GM18511 (cell line): ENCODE results near the gene HSPA1B.
"Not testable (repeated sequence)": the region's sequence is repeated elsewhere in the genome, so short reads cannot be mapped to it uniquely, and the experiment has no call there.

Experiments used
- ATAC-seq: cut with Tn5 transposase; IDR thresholded peaks from one replicate; pipeline ENCODE4 v1.9.1; 2021; ENCODE audit warnings: mild to moderate bottlenecking, moderate library complexity; ENCODE audit not compliant: unreplicated experiment

The HSPA1B gene

DNA sequence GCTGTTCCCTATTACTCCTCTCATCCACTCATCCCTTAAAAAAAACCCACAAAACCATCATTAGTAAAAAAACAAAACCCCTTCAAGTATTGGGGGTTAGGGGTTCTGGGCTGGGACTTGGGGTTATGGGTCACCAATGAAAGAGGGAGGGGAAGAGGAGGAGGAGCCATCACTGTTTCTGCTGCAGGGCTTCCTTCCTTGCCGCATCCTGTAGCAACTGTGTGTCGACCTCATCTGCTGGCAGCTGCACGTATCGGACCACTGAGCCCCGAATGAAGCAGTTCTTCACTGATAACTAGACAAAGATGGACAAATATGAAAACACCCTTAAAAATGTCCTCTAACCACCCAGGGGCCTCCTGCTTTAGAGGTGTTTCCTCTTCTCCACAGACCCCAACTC, 29.9 kb upstream of the HSPA1B start:
- ATAC-seq, result no peak

DNA sequence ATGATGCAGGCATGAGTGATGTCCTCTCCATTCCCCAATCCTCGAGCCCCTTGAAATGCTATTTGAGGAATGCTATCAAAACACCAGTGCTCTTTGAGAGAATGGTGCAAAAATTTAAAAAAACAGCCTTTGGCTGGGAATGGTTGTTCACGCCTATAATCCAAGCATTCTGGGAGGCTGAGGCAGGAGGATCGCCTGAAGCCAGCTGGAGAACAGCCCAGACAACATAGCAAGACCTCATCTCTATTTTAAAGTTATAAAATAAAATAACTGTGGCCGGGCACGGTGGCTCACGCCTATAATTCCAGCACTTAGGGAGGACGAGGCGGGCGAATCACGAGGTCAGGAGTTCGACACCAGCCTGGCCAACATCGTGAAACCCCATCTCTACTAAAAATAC, 27.8 kb upstream of the HSPA1B start:
- no peak for ATAC-seq

GRCh38 chr6:31801031-31801927, 26.3 kb upstream of the HSPA1B start:
- not testable (repeated sequence) for ATAC-seq

- ATAC-seq, result no peak
Observed at GRCh38 chr6:31805939-31806469, 21.5 kb upstream of the HSPA1B start.

DNA sequence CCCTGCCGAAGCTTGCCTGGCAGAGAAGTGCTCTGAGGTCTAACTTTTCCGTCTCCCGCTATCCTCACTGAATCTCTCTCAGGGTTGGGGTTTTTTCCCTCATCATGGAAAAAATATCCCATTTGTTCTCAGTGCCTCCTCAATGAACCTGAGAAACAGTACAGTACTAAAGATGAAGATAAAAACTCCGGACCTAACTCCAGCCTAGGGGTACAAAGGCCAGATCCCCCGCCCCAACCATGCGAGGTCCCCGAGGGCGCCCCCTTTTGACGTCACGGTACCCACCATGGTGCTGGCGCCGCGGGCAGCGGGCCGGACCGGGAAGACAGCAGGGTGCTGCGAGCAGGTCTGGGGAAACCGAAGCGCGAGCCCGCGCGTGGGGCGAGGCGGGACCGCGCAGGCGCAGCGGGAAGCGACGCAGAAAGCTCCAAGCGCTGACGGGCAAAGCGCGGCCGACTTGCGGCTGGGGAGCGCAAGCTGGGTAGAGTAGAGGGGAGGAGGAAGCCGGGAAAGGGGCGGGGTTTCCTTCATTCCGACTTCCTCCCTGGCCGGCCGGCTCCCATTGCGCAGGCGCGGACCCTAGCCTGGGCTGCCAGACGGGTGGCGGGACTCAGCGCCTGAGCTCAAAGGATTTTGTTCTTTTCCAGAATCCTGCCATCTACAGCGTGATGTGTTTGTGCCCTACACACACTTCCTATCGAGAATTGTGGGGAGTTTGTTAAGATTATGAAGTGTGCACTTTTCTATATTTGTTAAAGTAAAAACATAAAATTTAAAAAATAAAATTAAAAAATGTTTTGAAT, 20.9 kb upstream of the HSPA1B start, which contains the start of gene LSM2:
TSS of gene LSM2 (minus strand) at position 497 of the 803 bp plus-strand sequence. CDS start at position 288, 209 bp downstream.
- peak; percentile 93 for ATAC-seq

GRCh38 chr6:31808599-31808998, 18.9 kb upstream of the HSPA1B start:
- ATAC-seq, result not testable (repeated sequence)

- ATAC-seq, result no peak
Observed at GRCh38 chr6:31811645-31812044, 15.9 kb upstream of the HSPA1B start.

DNA sequence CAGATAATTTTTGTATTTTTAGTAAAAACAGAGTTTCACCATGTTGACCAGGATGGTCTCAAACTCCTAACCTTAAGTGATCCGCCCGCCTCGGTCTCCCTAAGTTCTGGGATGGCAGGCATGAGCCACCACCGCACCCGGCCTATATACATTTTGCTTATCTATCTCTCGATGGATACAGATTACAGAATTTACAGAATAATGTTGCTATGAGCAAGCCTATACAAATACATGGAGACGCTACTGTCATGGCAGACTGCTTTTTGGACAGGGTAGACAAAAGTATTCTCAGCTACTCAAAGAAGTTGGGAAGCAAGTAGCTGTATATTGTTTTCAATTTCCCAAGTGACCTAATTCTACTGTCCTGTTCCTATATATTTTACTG, 14.1 kb upstream of the HSPA1B start:
- ATAC-seq, result no peak

DNA sequence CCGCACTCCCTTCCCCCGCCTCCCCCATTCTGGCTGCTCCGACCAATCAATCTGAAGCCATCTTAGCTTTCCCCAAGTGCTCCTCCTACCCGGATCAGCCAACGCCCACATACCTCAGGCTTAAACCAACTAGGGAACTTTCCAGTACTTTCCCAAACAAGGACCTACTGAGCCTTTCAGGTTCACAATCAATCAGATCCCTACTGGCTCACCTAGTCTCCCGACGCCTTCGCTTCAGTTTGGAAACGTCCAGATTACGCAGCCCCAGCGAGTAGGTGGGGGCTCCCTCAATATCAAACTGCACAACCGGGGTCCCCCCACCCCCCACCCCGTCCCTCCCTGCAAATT, 12.9 kb upstream of the HSPA1B start:
- ATAC-seq, result no peak

GRCh38 chr6:31815025-31815838, 12.3 kb upstream of the HSPA1B start, which contains the start of the genes HSPA1A and HSPA1L:
Gene HSPA1A (plus strand): TSS chr6:31815543. CDS start chr6:31815757, 214 bp downstream.
Gene HSPA1L (minus strand): TSS chr6:31815283. CDS start chr6:31811972, 3,311 bp downstream.
- peak; percentile 51 for ATAC-seq

GRCh38 chr6:31817133-31817928, 10.2 kb upstream of the HSPA1B start:
- not testable (repeated sequence) for ATAC-seq

DNA sequence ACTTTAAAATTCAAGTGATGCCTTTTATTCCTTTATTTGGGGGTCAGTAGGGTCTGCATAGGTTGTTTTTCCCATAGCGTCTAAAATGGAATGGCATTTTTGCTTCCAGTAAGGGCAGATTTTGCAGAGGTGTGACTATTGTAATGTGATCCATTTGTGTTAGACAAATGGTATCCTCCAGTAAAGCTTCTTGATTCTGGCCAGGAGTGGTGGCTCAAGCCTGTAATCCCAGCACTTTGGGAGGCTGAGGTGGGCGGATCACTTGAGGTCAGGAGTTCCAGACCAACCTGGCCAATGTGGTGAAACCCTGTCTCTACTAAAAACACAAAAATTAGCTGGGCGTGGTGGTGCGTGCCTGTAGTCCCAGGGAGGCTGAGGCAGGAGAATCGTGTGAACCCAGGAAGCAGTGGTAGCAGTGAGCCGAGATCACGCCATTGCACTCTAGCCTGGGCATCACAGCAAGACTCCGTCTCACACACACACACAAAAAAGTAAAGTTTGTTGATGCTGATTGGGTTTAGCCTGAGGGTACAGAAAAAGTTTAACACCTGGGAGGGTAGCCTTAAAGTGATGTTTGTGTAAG, 9.5 kb upstream of the HSPA1B start:
- not testable (repeated sequence) for ATAC-seq

DNA sequence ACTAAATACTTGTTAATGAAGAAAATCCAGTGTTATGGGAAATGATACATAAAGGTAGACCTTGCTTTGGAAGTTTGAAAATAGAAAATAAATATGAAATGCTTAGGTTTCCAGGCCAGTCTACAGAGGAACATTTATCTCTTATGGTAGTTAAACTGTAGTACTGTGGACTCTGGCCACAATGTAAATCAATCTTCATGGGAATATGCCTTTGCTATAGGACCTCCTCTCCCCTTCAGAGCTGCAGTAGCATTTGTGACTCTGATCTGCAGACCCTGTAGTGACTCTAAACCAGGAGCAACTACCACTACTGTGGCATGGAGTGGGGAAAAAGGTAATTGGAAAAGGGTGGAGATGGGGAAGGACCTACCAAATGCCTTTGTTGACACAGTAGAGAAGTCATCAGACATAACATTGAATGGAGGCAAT, 7.7 kb upstream of the HSPA1B start:
- no peak for ATAC-seq

GRCh38 chr6:31820399-31820798, 7.1 kb upstream of the HSPA1B start:
- not testable (repeated sequence) for ATAC-seq

DNA sequence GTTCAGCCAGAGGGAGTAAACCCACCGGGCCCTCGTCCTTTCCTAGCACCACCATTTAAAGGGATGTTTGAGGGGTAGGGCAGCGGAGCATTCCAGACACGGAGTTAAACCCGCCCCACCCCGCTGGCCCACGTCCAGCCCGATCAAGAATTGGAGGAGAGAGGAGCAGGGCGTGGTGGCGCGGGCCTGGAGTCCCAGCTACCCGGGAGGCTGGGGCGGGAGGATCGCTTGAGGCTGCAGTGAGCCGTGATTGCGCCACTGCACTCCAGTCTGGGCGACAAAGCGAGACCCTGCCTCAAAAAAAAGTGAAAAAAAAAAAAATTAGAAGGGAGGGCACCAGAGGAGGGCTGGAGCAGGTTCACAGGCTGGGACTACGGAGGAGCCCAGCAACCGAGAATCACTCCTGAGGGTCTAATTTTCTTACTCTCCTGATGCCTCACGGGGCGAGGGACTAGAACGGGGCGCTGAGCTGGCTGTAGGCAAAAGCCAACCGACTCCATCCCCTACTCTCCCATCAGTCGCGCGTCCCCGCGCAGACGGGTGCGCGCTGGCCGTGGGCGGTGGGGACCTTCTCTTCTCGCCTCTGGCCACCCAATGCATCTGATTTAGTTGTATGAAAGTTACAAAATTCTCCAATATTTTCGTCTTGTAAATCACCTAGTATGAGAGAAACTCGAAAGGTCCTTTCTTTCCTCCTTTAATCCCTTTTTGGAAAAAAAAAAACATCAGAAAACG, 6.1 kb upstream of the HSPA1B start:
- no peak for ATAC-seq

GRCh38 chr6:31822036-31822821, 5.3 kb upstream of the HSPA1B start:
- ATAC-seq, result no peak

DNA sequence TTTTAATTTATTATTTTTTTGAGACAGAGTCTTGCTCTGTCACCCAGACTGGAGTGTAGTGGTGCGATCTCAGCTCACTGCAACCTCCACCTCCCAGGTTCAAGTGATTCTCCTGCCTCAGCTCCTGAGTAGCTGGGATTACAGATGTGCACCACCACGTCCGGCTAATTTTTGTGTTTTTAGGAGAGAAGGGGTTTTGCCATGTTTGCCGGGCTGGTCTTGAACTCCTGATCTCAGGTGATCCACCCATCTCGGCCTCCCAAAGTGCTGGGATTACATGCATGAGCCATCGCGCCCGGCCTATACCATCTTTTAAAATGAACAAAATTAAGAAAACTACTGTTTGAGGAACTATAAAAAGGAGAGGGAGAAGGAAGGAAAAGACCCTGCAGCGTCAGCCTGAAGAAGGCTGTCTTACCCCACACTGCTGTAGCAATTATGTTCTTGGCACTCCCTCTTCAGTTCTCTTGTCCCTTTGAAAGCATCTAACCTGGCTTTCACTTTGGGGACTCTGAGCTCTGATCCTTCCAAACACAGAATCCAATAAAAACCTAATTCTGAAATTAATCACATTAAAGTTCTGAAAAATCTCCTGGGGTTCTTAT, 3.8 kb upstream of the HSPA1B start:
- not testable (repeated sequence) for ATAC-seq
